MM.1S (cell line): Measurements from ENCODE around the gene BRIX1.

Experiments used
- DNase-seq: peaks from one replicate; pipeline ENCODE4 v3.0.0-alpha.2; 2015
- H2AFZ ChIP-seq: fragments of 300-600 bp; sonication (generic); 2 replicates; pipeline ENCODE4 v1.6.0; 2016; ENCODE audit warnings: antibody characterized with exemption, low read length
- H3F3A ChIP-seq: fragments of 300-600 bp; sonication (generic); 2 replicates; pipeline ENCODE4 v1.6.1; 2016; ENCODE audit warnings: mild to moderate bottlenecking, antibody characterized with exemption, low read length, moderate library complexity, mixed read lengths; ENCODE audit not compliant: insufficient read depth
- H3K27ac ChIP-seq: fragments of 300-600 bp; sonication (generic); 2 replicates; pipeline ENCODE4 v1.5.1; 2016; ENCODE audit warnings: mild to moderate bottlenecking, low read length
- H3K27me3 ChIP-seq: fragments of 300-600 bp; sonication (generic); replicated peaks from 2 replicates; pipeline ENCODE4 v1.6.0; 2016; ENCODE audit warnings: low read length; ENCODE audit not compliant: insufficient read depth
- H3K36me3 ChIP-seq: fragments of 300-600 bp; sonication (generic); replicated peaks from 2 replicates; pipeline ENCODE4 v1.6.1; 2016; ENCODE audit warnings: mild to moderate bottlenecking, low read length, mixed read lengths; ENCODE audit not compliant: insufficient read depth
- H3K4me1 ChIP-seq: fragments of 300-600 bp; sonication (generic); 2 replicates; pipeline ENCODE4 v1.6.1; 2016; ENCODE audit warnings: low read length, mixed read lengths
- H3K4me2 ChIP-seq: fragments of 300-600 bp; sonication (generic); 2 replicates; pipeline ENCODE4 v1.6.0; 2016; ENCODE audit warnings: low read depth, low read length
- H3K4me3 ChIP-seq: fragments of 300-600 bp; sonication (generic); 2 replicates; pipeline ENCODE4 v1.5.1; 2016; ENCODE audit warnings: low read length, mixed read lengths
- H3K79me2 ChIP-seq: fragments of 300-600 bp; sonication (generic); 2 replicates; pipeline ENCODE4 v1.6.1; 2016; ENCODE audit warnings: mixed run types, low read length, mixed read lengths
- H3K9ac ChIP-seq: fragments of 300-600 bp; sonication (generic); 2 replicates; pipeline ENCODE4 v1.6.1; 2016; ENCODE audit warnings: low read length, mixed read lengths
- H3K9me2 ChIP-seq: fragments of 300-600 bp; sonication (generic); replicated peaks from 2 replicates; pipeline ENCODE4 v1.6.1; 2016; ENCODE audit warnings: mild to moderate bottlenecking, low read length, mixed read lengths; ENCODE audit not compliant: insufficient read depth
- H3K9me3 ChIP-seq: fragments of 300-600 bp; sonication (generic); replicated peaks from 2 replicates; pipeline ENCODE4 v1.6.1; 2016; ENCODE audit warnings: mild to moderate bottlenecking, low read length, mixed read lengths; ENCODE audit not compliant: insufficient read depth
- H4K20me1 ChIP-seq: fragments of 300-600 bp; sonication (generic); 2 replicates; pipeline ENCODE4 v1.6.1; 2016; ENCODE audit warnings: mild to moderate bottlenecking, low read length, moderate library complexity, mixed read lengths; ENCODE audit not compliant: insufficient read depth
- EZH2 ChIP-seq: fragments of 300-600 bp; sonication (generic); optimal IDR thresholded peaks from 2 replicates; pipeline ENCODE3; 2017; ENCODE audit warnings: low read depth, mild to moderate bottlenecking, antibody characterized with exemption, low read length, mixed read lengths
- EZH2phosphoT487 ChIP-seq: fragments of 300-600 bp; sonication (generic); IDR thresholded peaks from 2 replicates; pipeline ENCODE4 v1.6.1; 2018; ENCODE audit warnings: antibody characterized with exemption, low read length
- TF ChIP-seq, protein P1 (sequence below): fragments of 300-600 bp; sonication (generic); IDR thresholded peaks from 2 replicates; pipeline ENCODE4 v1.5.1; 2016; ENCODE audit warnings: antibody characterized with exemption, low read length, mixed read lengths

Gene BRIX1

DNA sequence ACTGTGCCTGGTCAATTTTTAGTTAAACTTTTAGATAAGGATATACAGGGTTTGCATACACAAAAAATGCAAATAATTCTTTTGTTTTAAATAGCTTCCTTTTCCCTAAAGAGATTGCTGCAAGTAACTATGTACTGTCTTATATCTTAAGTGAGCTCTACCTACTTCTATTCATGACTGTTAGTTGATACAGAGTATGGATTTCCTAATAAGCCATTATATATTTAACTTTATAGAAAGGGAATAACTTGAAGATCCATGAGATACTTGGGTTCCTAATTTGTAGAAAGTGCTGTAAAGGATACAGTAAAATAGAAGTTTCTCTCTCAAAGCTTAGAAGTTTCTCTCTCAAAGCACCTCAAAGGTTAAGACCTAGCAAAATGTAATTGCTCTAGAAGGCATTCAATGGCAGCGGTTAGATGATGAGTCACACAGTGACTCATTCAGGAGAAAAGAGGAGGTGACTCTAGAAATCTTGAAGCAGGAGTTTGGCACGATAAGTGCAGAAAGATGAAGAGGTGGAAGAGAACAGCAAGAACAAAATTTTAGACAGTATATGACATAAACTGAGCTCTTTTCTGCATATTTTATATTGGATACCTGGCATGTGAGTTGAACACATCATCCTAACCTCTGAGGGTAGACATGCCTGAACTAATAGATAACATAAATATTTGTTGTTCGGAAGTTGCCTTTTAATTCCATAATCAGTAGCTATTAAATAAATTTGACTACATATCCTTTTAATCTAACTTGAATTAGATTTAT is 8.4 kb downstream of the BRIX1 start:
- H4K20me1 ChIP-seq = peaks cover 12% of the 10 kb centered on the region; the same call in 1 of the 2 replicates
- H3K9me2 ChIP-seq = no peaks in the 10 kb centered on the region
- H3K79me2 ChIP-seq = peaks cover 46% of the 10 kb centered on the region
- TF ChIP-seq, protein P1, sequence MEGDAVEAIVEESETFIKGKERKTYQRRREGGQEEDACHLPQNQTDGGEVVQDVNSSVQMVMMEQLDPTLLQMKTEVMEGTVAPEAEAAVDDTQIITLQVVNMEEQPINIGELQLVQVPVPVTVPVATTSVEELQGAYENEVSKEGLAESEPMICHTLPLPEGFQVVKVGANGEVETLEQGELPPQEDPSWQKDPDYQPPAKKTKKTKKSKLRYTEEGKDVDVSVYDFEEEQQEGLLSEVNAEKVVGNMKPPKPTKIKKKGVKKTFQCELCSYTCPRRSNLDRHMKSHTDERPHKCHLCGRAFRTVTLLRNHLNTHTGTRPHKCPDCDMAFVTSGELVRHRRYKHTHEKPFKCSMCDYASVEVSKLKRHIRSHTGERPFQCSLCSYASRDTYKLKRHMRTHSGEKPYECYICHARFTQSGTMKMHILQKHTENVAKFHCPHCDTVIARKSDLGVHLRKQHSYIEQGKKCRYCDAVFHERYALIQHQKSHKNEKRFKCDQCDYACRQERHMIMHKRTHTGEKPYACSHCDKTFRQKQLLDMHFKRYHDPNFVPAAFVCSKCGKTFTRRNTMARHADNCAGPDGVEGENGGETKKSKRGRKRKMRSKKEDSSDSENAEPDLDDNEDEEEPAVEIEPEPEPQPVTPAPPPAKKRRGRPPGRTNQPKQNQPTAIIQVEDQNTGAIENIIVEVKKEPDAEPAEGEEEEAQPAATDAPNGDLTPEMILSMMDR = no peak
- TF ChIP-seq EZH2phosphoT487 = no peak
- no peak for TF ChIP-seq EZH2
- H3K9me3 ChIP-seq = no peaks in the 10 kb centered on the region
- H2AFZ ChIP-seq = no peak overlapping the region
- peaks cover 26% of the 10 kb centered on the region for H3K36me3 ChIP-seq
- DNase-seq = no peak
- H3K27me3 ChIP-seq = no peaks in the 10 kb centered on the region
- H3K4me1 ChIP-seq = no peaks in the 10 kb centered on the region
- no peak overlapping the region for H3K27ac ChIP-seq
- no peak overlapping the region for H3K4me3 ChIP-seq
- H3K4me2 ChIP-seq = no peak overlapping the region
- H3F3A ChIP-seq = peaks cover 49% of the 10 kb centered on the region
- no peak overlapping the region for H3K9ac ChIP-seq

DNA sequence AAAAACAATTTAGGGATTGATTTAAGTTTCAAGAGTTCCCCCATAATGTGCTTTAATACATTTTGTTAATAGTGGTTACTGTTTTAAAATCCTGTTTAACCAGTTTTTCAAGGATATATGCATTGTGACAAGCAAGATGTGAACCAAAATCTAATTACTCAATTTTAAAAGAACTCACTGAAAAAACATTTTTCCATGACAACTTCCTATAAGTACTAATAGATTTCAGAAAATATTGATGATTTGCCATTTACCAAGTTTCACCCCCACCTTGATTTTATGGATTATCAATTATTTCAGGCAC is 8.9 kb downstream of the BRIX1 start:
- Histone ChIP-seq H3K4me2 (no peak overlapping the region), H3K4me1 (no peaks in the 10 kb centered on the region), H3K79me2 (peaks cover 40% of the 10 kb centered on the region), H3K36me3 (peaks cover 26% of the 10 kb centered on the region), H3F3A (peaks cover 51% of the 10 kb centered on the region), H2AFZ (no peak overlapping the region), H3K4me3 (no peak overlapping the region), H3K27ac (no peak overlapping the region), H3K9me2 (no peaks in the 10 kb centered on the region), H3K9ac (no peak overlapping the region), H4K20me1 (peaks cover 12% of the 10 kb centered on the region; the same call in 1 of the 2 replicates), H3K9me3 (no peaks in the 10 kb centered on the region), H3K27me3 (no peaks in the 10 kb centered on the region)
- no peak for TF ChIP-seq EZH2phosphoT487
- TF ChIP-seq, protein P1 = no peak
- no peak for TF ChIP-seq EZH2
- DNase-seq = no peak

DNA sequence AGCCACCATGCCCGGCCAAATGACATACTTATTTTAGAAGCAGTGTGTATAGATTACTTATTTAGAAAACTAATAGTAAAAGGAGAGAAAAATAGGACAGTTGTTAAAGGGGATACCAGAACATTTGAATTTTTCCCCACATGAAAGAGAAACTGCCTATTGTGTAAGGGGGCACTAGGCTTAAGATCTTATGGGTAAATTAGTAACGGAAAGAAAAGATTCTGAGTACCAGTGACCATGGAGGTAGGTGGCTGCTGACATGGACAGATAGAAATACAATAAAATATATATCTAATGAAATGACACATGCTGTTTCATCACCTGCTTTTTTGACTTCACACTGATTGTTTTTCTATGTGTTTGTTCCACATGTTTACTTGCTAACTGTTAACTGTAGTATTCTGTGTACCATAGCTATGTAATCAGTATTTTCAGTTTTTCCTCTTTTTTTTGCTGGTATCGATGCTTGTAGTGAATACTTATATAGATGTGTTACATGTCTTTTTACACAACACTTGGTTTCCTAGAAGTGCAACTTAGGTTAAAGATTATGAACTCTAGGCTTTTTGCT is 10.9 kb downstream of the BRIX1 start:
- no peak for DNase-seq
- peaks cover 46% of the 10 kb centered on the region for H3F3A ChIP-seq
- H3K36me3 ChIP-seq = peaks cover 17% of the 10 kb centered on the region
- peaks cover 8% of the 10 kb centered on the region for H3K4me1 ChIP-seq
- peaks cover 38% of the 10 kb centered on the region for H3K79me2 ChIP-seq
- no peak overlapping the region for H2AFZ ChIP-seq
- H3K9me3 ChIP-seq = no peaks in the 10 kb centered on the region
- no peaks in the 10 kb centered on the region for H3K9me2 ChIP-seq
- H3K9ac ChIP-seq = no peak overlapping the region
- H3K27ac ChIP-seq = no peak overlapping the region
- no peak overlapping the region for H3K4me3 ChIP-seq
- peaks cover 4% of the 10 kb centered on the region; the same call in 1 of the 2 replicates for H4K20me1 ChIP-seq
- H3K4me2 ChIP-seq = no peak overlapping the region
- H3K27me3 ChIP-seq = no peaks in the 10 kb centered on the region
- TF ChIP-seq EZH2phosphoT487 (no peak), EZH2 (no peak)
- TF ChIP-seq, protein P1 = no peak
